Kidney (tissue), 22 donors: ENCODE measurements around the gene YTHDC2. TPM values are rescaled to one million over a fixed set of nuclear protein-coding genes. Genes with fewer than 3 reads are reported as not detected.

Source experiments
- DNase-seq, 5 donors: peaks; one replicate each; pipeline ENCODE4 v3.0.0-alpha.2; 2013 to 2020
- FAIRE-seq: peaks from 2 replicates; lab custom pipeline; 2012; peaks lifted over from hg19 to GRCh38; lab: Jason Lieb, UNC
- H3K27ac ChIP-seq, 2 donors: one replicate each; pipeline ENCODE4 v1.7.0; 2013; ENCODE audit warnings: low read depth in 2 of 2, low read length in 2 of 2, inconsistent platforms in 1 of 2
- H3K27me3 ChIP-seq: one replicate; pipeline ENCODE4 v1.7.1; 2013; ENCODE audit warnings: low read length, inconsistent platforms; ENCODE audit not compliant: control insufficient read depth, insufficient read depth
- H3K36me3 ChIP-seq, 3 donors: one replicate each; pipeline versions ENCODE4 v1.7.0 to v1.7.1; 2013; ENCODE audit warnings: low read length in 3 of 3, control low read depth in 1 of 3, inconsistent platforms in 1 of 3; ENCODE audit not compliant: insufficient read depth in 3 of 3, control insufficient read depth in 2 of 3
- H3K4me1 ChIP-seq, 3 donors: one replicate each; pipeline versions ENCODE4 v1.7.0 to v1.7.1; 2013; ENCODE audit warnings: low read length in 3 of 3, inconsistent platforms in 1 of 3, low read depth in 1 of 3; ENCODE audit not compliant: control insufficient read depth in 2 of 3, insufficient read depth in 2 of 3
- H3K4me3 ChIP-seq, 3 donors: one replicate each; pipeline versions ENCODE4 v1.7.0 to v1.8.1; 2013; ENCODE audit warnings: low read length in 3 of 3, control low read depth in 1 of 3, inconsistent platforms in 1 of 3
- H3K9ac ChIP-seq, 3 donors: one replicate each; pipeline versions ENCODE4 v1.7.0 to v1.7.1; 2013; ENCODE audit warnings: low read length in 3 of 3, control low read depth in 1 of 3, inconsistent platforms in 1 of 3
- H3K9me3 ChIP-seq, 3 donors: one replicate each; pipeline versions ENCODE4 v1.7.0 to v1.7.1; 2013; ENCODE audit warnings: low read length in 3 of 3, control low read depth in 1 of 3, inconsistent platforms in 1 of 3; ENCODE audit not compliant: control insufficient read depth in 2 of 3, insufficient read depth in 1 of 3
- CTCF ChIP-seq: IDR thresholded peaks from 3 replicates; pipeline ENCODE4 v1.5.1; 2012; ENCODE audit warnings: mild to moderate bottlenecking, moderate library complexity, borderline replicate concordance; ENCODE audit not compliant: insufficient read depth; ENCODE audit errors: extremely low read depth
- intact Hi-C: fragments of 100-400 bp; cut with DNase I; formaldehyde crosslinking; loops from one replicate; pipeline ENCODE4 v1.11.1; 2022
- long read RNA-seq, 10 donors: library from polyadenylated mRNA in 1 of 10; unstranded in 1 of 10; transcript quantifications; one replicate each; pipeline ENCODE4 v2.0.0 and lab custom pipeline, GENCODE V29; 2021 to 2026
- polyA plus RNA-seq: library from polyadenylated mRNA; stranded (reverse); fragments of 350-450 nt; fragmentation: Illumina TruSeq; extraction: RNeasy Lipid Tissue Mini Kit (QIAGEN cat#74804); gene quantifications from one replicate; pipeline ENCODE4 v1.2.3, GENCODE V29; 2014; ENCODE audit warnings: low read depth, low replicate concordance; ENCODE audit not compliant: insufficient read depth
- total RNA-seq: library from RNA; stranded (reverse); fragmentation: NEBNext Ultra II Directional; extraction: Animal tissue kit (Norgen Biotek cat#: 25700); gene quantifications from one replicate; pipeline ENCODE4 v1.2.1, GENCODE V29; 2021
- donor health status: control.
- donor health status: control.
- donor health status: control.
- donor health status: control.
- donor health status: control.
- donor health status: DM: yes; HTN: yes; CAD: no.
- donor health status: Normal renal cell carcinoma (clear cell type).

The YTHDC2 gene
- 31.6 TPM for total RNA-seq
- polyA plus RNA-seq, result 6.2 TPM
- long read RNA-seq, donor 1, result 0 reads
- long read RNA-seq, donor 2, result 0 reads
- long read RNA-seq, donor 3, result 0 reads
- long read RNA-seq, donor 4, full-length matches to known transcripts, result 1 of 1 reads
- long read RNA-seq, donor 4, partial matches to known transcripts, result 0 of 1 reads
- long read RNA-seq, donor 4, other reads (novel, unspliced or antisense), result 0 of 1 reads
- long read RNA-seq, donor 5, result 0 reads
- long read RNA-seq, donor 6, partial matches to known transcripts, result 0 of 1 reads
- long read RNA-seq, donor 6, other reads (novel, unspliced or antisense), result 0 of 1 reads
- long read RNA-seq, donor 7, full-length matches to known transcripts, result 1 of 26 reads
- long read RNA-seq, donor 7, partial matches to known transcripts, result 17 of 26 reads
- long read RNA-seq, donor 7, other reads (novel, unspliced or antisense), result 8 of 26 reads
- long read RNA-seq, donor 8, result 0 reads
- long read RNA-seq, donor 9, result 0 reads
- long read RNA-seq, donor 10, result 0 reads

- Histone ChIP-seq H3K27me3 (no peaks in the 10 kb centered on the region), H3K4me3 (peak within 1 kb of the TSS; percentile 81 to 86 (median 81)), H3K4me1 (peaks cover 0 to 6% (median 2%) of the 10 kb centered on the region in 3 donors), H3K9me3 (no peaks in the 10 kb centered on the region), H3K9ac (peak within 1 kb of the TSS; percentile 76 to 94 (median 82)), H3K27ac (peak within 1 kb of the TSS; percentile 91 to 94), H3K36me3 (no peaks in the 10 kb centered on the region)
- peak; percentile 92 to 95 (median 94) for DNase-seq
- no peak for TF ChIP-seq CTCF
- no peak for FAIRE-seq
- intact Hi-C loops, result no loop called here
These were observed at the start of gene YTHDC2 for GRCh38 chr5:113513384-113514288. TSS of gene YTHDC2 (plus strand) at chr5:113513694. CDS start at chr5:113513896, 202 bp downstream.

DNA sequence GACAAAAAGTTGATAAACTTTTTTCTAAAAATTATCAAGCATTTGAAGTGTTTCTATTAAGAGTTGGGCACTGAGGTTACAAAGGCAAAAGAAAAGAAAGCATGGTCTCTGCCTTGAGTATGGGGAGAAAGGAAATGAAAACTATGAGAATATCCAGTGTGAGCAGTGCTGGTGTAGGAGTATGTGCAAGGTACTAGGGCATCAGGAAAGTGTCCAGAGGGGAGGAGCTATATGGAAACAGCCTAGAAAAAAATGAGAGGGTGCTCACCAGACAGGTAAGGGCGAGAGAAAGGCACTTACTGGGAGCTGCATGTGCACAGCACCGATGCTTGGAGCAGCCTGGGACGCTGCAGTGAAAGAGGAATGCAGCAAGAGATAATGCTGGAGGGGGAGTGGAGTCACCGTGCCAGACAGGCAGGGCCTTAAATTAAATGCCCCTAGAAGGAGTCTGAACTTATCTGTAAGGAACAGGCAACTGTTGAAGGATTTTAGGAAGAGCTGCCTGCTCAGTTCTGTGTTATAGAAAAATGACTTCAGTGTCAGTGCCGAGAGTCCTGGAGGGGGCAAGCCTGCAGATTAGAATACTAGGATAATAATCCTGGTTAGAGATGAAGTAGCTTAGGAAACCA lies 39.3 kb upstream of the YTHDC2 start:
- Histone ChIP-seq H3K4me3 (no peak overlapping the region), H3K9me3 (no peaks in the 10 kb centered on the region), H3K9ac (no peak overlapping the region), H3K4me1 (no peaks in the 10 kb centered on the region), H3K27me3 (no peaks in the 10 kb centered on the region), H3K27ac (no peak overlapping the region), H3K36me3 (no peaks in the 10 kb centered on the region)
- no peak for DNase-seq
- TF ChIP-seq CTCF, result no peak
- no peak for FAIRE-seq
- intact Hi-C loops, result no loop called here

GRCh38 chr5:113478691-113479090 lies 34.8 kb upstream of the YTHDC2 start:
- FAIRE-seq, result no peak
- DNase-seq, result no peak
- Histone ChIP-seq H3K27me3 (no peaks in the 10 kb centered on the region), H3K27ac (no peak overlapping the region), H3K9me3 (no peaks in the 10 kb centered on the region), H3K9ac (no peak overlapping the region), H3K4me1 (no peaks in the 10 kb centered on the region), H3K36me3 (no peaks in the 10 kb centered on the region), H3K4me3 (no peak overlapping the region)
- intact Hi-C loops, result no loop called here
- TF ChIP-seq CTCF, result no peak
